Esophagus (tissue), 2 donors: ENCODE results near the gene RASA3. TPM values are rescaled to one million over a fixed set of nuclear protein-coding genes. Genes with fewer than 3 reads are reported as not detected.

ENCODE experiments used
- H3K27ac ChIP-seq, 2 donors: one replicate each; pipeline ENCODE4 v1.5.1; 2013; ENCODE audit warnings: low read depth in 2 of 2, mild to moderate bottlenecking in 2 of 2, inconsistent platforms in 1 of 2, low read length in 1 of 2, moderate library complexity in 1 of 2
- H3K27me3 ChIP-seq, 2 donors: one replicate each; pipeline ENCODE4 v1.6.1; 2013; ENCODE audit warnings: low read length in 2 of 2, control low read depth in 1 of 2, mild to moderate bottlenecking in 1 of 2; ENCODE audit not compliant: insufficient read depth in 2 of 2, control insufficient read depth in 1 of 2
- H3K36me3 ChIP-seq, 2 donors: one replicate each; pipeline ENCODE4 v1.6.1; 2013; ENCODE audit warnings: low read length in 1 of 2; ENCODE audit not compliant: control insufficient read depth in 2 of 2, insufficient read depth in 2 of 2
- H3K4me1 ChIP-seq, 2 donors: one replicate each; pipeline ENCODE4 v1.6.1; 2013; ENCODE audit warnings: low read length in 1 of 2; ENCODE audit not compliant: control insufficient read depth in 2 of 2, insufficient read depth in 2 of 2
- H3K4me3 ChIP-seq, 2 donors: one replicate each; pipeline ENCODE4 v1.5.1; 2013; ENCODE audit warnings: low read length in 2 of 2, mild to moderate bottlenecking in 2 of 2, low read depth in 1 of 2, moderate library complexity in 1 of 2
- H3K9me3 ChIP-seq, 2 donors: one replicate each; pipeline ENCODE4 v1.6.1; 2013; ENCODE audit warnings: mild to moderate bottlenecking in 2 of 2, low read depth in 1 of 2, low read length in 1 of 2, moderate library complexity in 1 of 2; ENCODE audit not compliant: control insufficient read depth in 2 of 2, insufficient read depth in 1 of 2
- WGBS, 2 donors: extraction: QIAGEN DNeasy Blood & Tissue Kit; methylation state at CpG; one replicate each; pipeline ENCODE4 v1.1.7; 2013; 5-methylcytosine and 5-hydroxymethylcytosine counted together
- polyA plus RNA-seq, 2 donors: library from polyadenylated mRNA; stranded (reverse); fragments of 200-250 nt; gene quantifications; one replicate each; pipeline ENCODE4 v1.2.3, GENCODE V29; 2013
- donor health status: healthy with polysubstance abuse.
- donor health status: Bipolar disorder and iron deficiency.

RASA3 gene
- polyA plus RNA-seq, 2 donors = 1.5 to 1.8 TPM

- H3K27me3 ChIP-seq = no peaks in the 10 kb centered on the region
- 90 to 91% methylated on average over 24 of the region's 24 CpGs for WGBS, 2 donors
- H3K36me3 ChIP-seq = peaks cover 0 to 6% of the 10 kb centered on the region in 2 donors
- no peak overlapping the region for H3K27ac ChIP-seq
- H3K9me3 ChIP-seq = no peaks in the 10 kb centered on the region
- no peak overlapping the region for H3K4me3 ChIP-seq
- peaks cover 0 to 13% of the 10 kb centered on the region in 2 donors for H3K4me1 ChIP-seq
Measured at GRCh38 chr13:114054830-114055439, 77.5 kb downstream of the RASA3 start.

GRCh38 chr13:114054264-114054663 lies 78.2 kb downstream of the RASA3 start:
- H3K27ac ChIP-seq = no peak overlapping the region
- WGBS, 2 donors = 84 to 86% methylated on average over 5 of the region's 5 CpGs
- no peak overlapping the region for H3K4me3 ChIP-seq
- H3K9me3 ChIP-seq = no peaks in the 10 kb centered on the region
- H3K4me1 ChIP-seq = peaks cover 0 to 11% of the 10 kb centered on the region in 2 donors
- no peaks in the 10 kb centered on the region for H3K27me3 ChIP-seq
- H3K36me3 ChIP-seq = peaks cover 0 to 6% of the 10 kb centered on the region in 2 donors

- H3K4me1 ChIP-seq = peaks cover 0 to 5% of the 10 kb centered on the region in 2 donors
- no peak overlapping the region for H3K4me3 ChIP-seq
- 82 to 87% methylated on average over 14 of the region's 14 CpGs for WGBS, 2 donors
- peaks cover 0 to 6% of the 10 kb centered on the region in 2 donors for H3K36me3 ChIP-seq
- H3K9me3 ChIP-seq = no peaks in the 10 kb centered on the region
- H3K27me3 ChIP-seq = no peaks in the 10 kb centered on the region
- H3K27ac ChIP-seq = no peak overlapping the region
Measured at GRCh38 chr13:114053026-114053425, 79.4 kb downstream of the RASA3 start.

DNA sequence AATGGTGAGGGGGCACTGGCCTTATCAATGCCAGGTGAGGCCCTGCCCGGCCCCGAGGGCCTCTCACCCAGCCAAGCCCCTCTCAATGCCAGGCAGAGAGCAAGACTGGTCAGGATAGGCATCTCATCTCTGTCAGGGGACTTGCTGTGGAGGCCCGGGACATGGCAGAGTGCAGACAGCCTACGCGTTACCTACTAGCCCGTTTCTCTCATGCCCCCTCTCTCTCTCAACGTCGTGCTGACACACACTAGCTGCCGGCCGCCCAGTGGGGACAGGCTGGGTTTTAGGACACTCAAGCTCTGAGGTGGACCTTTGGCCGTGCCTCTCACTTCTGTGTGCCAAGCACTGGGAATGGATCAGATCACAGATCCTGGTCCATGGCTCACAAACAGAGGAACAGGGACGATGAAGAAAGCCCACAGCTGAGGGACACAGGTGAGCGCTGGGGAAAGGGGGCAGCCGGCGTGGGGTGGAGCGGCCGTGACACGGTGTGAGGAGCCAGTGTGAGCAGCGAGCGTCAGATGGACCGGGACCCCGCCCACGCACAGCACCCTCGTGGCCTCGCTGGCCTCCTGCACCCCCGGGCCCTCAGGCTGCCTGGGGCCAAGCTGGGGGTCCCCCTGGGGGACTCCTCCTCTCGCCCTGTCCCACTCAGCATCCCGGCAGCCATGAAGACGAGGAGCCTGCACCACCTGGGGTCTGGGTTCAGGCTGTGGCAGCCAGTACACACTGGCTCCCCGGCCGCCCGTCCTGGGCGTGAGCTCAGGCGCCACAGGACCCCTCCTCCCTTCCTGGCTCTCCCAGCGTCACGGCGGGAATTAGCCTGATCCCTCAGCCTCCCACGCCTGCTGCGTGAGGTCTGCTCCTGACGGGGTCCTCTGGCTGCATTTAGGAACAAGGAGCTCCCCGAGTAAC lies 81.6 kb downstream of the RASA3 start:
- peaks cover 0 to 5% of the 10 kb centered on the region in 2 donors for H3K4me1 ChIP-seq
- 92 to 94% methylated on average over 40 of the region's 41 CpGs for WGBS, 2 donors

GRCh38 chr13:114049626-114050101 lies 82.8 kb downstream of the RASA3 start:
- H3K4me1 ChIP-seq = no peaks in the 10 kb centered on the region
- H3K36me3 ChIP-seq = peaks cover 0 to 4% of the 10 kb centered on the region in 2 donors
- no peaks in the 10 kb centered on the region for H3K27me3 ChIP-seq
- no peaks in the 10 kb centered on the region for H3K9me3 ChIP-seq
- 94 to 95% methylated on average over 18 of the region's 18 CpGs for WGBS, 2 donors
- H3K4me3 ChIP-seq = no peak overlapping the region
- H3K27ac ChIP-seq = no peak overlapping the region

More for the DNA sequence above, 81.6 kb downstream of the RASA3 start:
- Histone ChIP-seq H3K4me3 (no peak overlapping the region), H3K27ac (no peak overlapping the region), H3K27me3 (no peaks in the 10 kb centered on the region), H3K9me3 (no peaks in the 10 kb centered on the region), H3K36me3 (peaks cover 0 to 4% of the 10 kb centered on the region in 2 donors)

GRCh38 chr13:114049026-114049425 lies 83.4 kb downstream of the RASA3 start:
- Histone ChIP-seq H3K4me3 (no peak overlapping the region), H3K9me3 (no peaks in the 10 kb centered on the region), H3K4me1 (no peaks in the 10 kb centered on the region), H3K27me3 (no peaks in the 10 kb centered on the region), H3K36me3 (peaks cover 0 to 4% of the 10 kb centered on the region in 2 donors), H3K27ac (no peak overlapping the region)
- WGBS, 2 donors = 60 to 68% methylated on average over 15 of the region's 15 CpGs

DNA sequence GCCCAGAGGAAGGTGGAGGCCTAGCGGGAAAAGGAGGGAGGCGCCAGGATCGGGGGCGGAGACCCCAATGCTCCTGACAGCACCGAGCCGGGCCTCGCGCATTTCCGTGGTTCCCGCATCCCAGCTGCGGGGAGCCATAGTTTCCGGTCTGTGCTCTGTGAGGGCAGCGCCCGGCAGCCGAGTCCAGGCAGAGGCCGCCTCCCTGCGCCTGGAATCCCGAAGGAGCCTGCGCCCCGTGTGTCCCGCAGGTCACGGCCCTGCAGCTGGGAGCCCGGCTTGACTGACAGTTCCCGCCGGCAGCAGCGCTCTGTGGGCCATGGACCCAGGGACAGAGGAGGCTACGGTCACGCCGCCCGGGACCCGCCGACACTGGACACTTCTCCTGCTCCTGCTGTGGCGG lies 84.0 kb downstream of the RASA3 start:
- WGBS, 2 donors = 85 to 88% methylated on average over 32 to 33 of the region's 33 CpGs
- Histone ChIP-seq H3K36me3 (peaks cover 0 to 4% of the 10 kb centered on the region in 2 donors), H3K9me3 (no peaks in the 10 kb centered on the region), H3K4me3 (no peak overlapping the region), H3K4me1 (no peaks in the 10 kb centered on the region), H3K27ac (no peak overlapping the region), H3K27me3 (no peaks in the 10 kb centered on the region)

- peaks cover 0 to 4% of the 10 kb centered on the region in 2 donors for H3K36me3 ChIP-seq
- no peak overlapping the region for H3K27ac ChIP-seq
- no peak overlapping the region for H3K4me3 ChIP-seq
Measured at GRCh38 chr13:114047358-114047881, 85.0 kb downstream of the RASA3 start.

GRCh38 chr13:114046431-114046975 lies 85.9 kb downstream of the RASA3 start:
- no peak overlapping the region for H3K4me3 ChIP-seq
- no peaks in the 10 kb centered on the region for H3K9me3 ChIP-seq
- H3K27me3 ChIP-seq = no peaks in the 10 kb centered on the region
- H3K36me3 ChIP-seq = peaks cover 0 to 4% of the 10 kb centered on the region in 2 donors
- H3K27ac ChIP-seq = no peak overlapping the region
- 88 to 90% methylated on average over 14 of the region's 14 CpGs for WGBS, 2 donors
- no peaks in the 10 kb centered on the region for H3K4me1 ChIP-seq

More at GRCh38 chr13:114047358-114047881, 85.0 kb downstream of the RASA3 start:
- Histone ChIP-seq H3K27me3 (no peaks in the 10 kb centered on the region), H3K9me3 (no peaks in the 10 kb centered on the region), H3K4me1 (no peaks in the 10 kb centered on the region)
- 76 to 77% methylated on average over 19 of the region's 19 CpGs for WGBS, 2 donors
